Mesenchymal stem cell (in vitro differentiated cells and primary cell): ENCODE results near the gene SAMSN1.

Experiments
- DNase-seq: peaks from one replicate; pipeline ENCODE4 v3.0.0-alpha.2; 2013
- H2AFZ ChIP-seq: one replicate; pipeline ENCODE4 v1.6.1; 2013; ENCODE audit warnings: low read depth, mild to moderate bottlenecking, control low read depth, inconsistent platforms, low read length, moderate library complexity
- H2AK5ac ChIP-seq: 2 replicates; pipeline ENCODE4 v1.6.1; 2013; ENCODE audit warnings: low read length, moderate library complexity, mild to moderate bottlenecking, inconsistent platforms; ENCODE audit not compliant: severe bottlenecking
- H2BK120ac ChIP-seq: one replicate; pipeline ENCODE4 v1.6.1; 2013; ENCODE audit warnings: low read depth, mild to moderate bottlenecking, inconsistent platforms, low read length, moderate library complexity
- H2BK12ac ChIP-seq, 2 experiments: one replicate each; pipeline ENCODE4 v1.6.1; 2013; ENCODE audit warnings: inconsistent platforms in 2 of 2, low read length in 2 of 2, mild to moderate bottlenecking in 2 of 2, moderate library complexity in 2 of 2, control low read depth in 1 of 2
- H2BK15ac ChIP-seq: one replicate; pipeline ENCODE4 v1.6.1; 2013; ENCODE audit warnings: mild to moderate bottlenecking, low read depth, inconsistent platforms; ENCODE audit not compliant: poor library complexity, severe bottlenecking
- H2BK5ac ChIP-seq: 2 replicates; pipeline ENCODE4 v1.6.1; 2013; ENCODE audit warnings: low read depth, mild to moderate bottlenecking, low read length, control low read depth, inconsistent platforms; ENCODE audit not compliant: poor library complexity, severe bottlenecking
- H3K14ac ChIP-seq, 2 experiments: one replicate each; pipeline ENCODE4 v1.6.1; 2013; ENCODE audit warnings: inconsistent platforms in 2 of 2, low read length in 2 of 2, control low read depth in 1 of 2, mild to moderate bottlenecking in 1 of 2, moderate library complexity in 1 of 2
- H3K18ac ChIP-seq, 2 experiments: one replicate each; pipeline ENCODE4 v1.6.1; 2013; ENCODE audit warnings: inconsistent platforms in 2 of 2, low read length in 2 of 2, control low read depth in 1 of 2, low read depth in 1 of 2, mild to moderate bottlenecking in 1 of 2
- H3K23ac ChIP-seq, 2 experiments: one replicate each; pipeline ENCODE4 v1.6.1; 2013; ENCODE audit warnings: inconsistent platforms in 2 of 2, low read length in 2 of 2, mild to moderate bottlenecking in 2 of 2, moderate library complexity in 2 of 2, control low read depth in 1 of 2
- H3K27ac ChIP-seq: 2 replicates; pipeline ENCODE4 v1.5.1; 2013; ENCODE audit warnings: mild to moderate bottlenecking, moderate library complexity, low read length, control low read depth, inconsistent platforms; ENCODE audit not compliant: poor library complexity, severe bottlenecking
- H3K27me3 ChIP-seq, 2 experiments: 2 replicates each; pipeline versions ENCODE4 v1.6.1 to v1.7.0; 2013; ENCODE audit warnings: low read length in 2 of 2, mild to moderate bottlenecking in 2 of 2, moderate library complexity in 2 of 2, control low read depth in 1 of 2, inconsistent platforms in 1 of 2; ENCODE audit not compliant: control insufficient read depth in 1 of 2, insufficient read depth in 1 of 2
- H3K36me3 ChIP-seq, 2 experiments: 2 replicates each; pipeline versions ENCODE4 v1.6.1 to v1.7.0; 2013; ENCODE audit warnings: low read length in 2 of 2, control low read depth in 1 of 2, inconsistent platforms in 1 of 2, low read depth in 1 of 2, mild to moderate bottlenecking in 1 of 2; ENCODE audit not compliant: insufficient read depth in 2 of 2, control insufficient read depth in 1 of 2
- H3K4ac ChIP-seq, 2 experiments: one replicate each; pipeline ENCODE4 v1.6.1; 2013; ENCODE audit warnings: inconsistent platforms in 2 of 2, low read length in 2 of 2, mild to moderate bottlenecking in 2 of 2, moderate library complexity in 2 of 2, control low read depth in 1 of 2, low read depth in 1 of 2
- H3K4me1 ChIP-seq: 2 replicates; pipeline ENCODE4 v1.6.1; 2013; ENCODE audit warnings: low read depth, low read length, control low read depth; ENCODE audit not compliant: control insufficient read depth, insufficient read depth
- H3K4me2 ChIP-seq: 2 replicates; pipeline ENCODE4 v1.6.1; 2013; ENCODE audit warnings: low read length, mild to moderate bottlenecking, inconsistent platforms; ENCODE audit not compliant: poor library complexity, severe bottlenecking
- H3K4me3 ChIP-seq, 2 experiments: 2 replicates each; pipeline versions ENCODE4 v1.5.1 to v1.7.0; 2013; ENCODE audit warnings: low read length in 2 of 2, mild to moderate bottlenecking in 2 of 2, control low read depth in 1 of 2, low read depth in 1 of 2; ENCODE audit not compliant: insufficient read depth in 1 of 2
- H3K79me1 ChIP-seq: replicated peaks from 2 replicates; pipeline ENCODE4 v1.6.1; 2013; ENCODE audit warnings: mild to moderate bottlenecking, control low read depth, low read length, inconsistent platforms; ENCODE audit not compliant: poor library complexity, severe bottlenecking
- H3K9ac ChIP-seq: 2 replicates; pipeline ENCODE4 v1.7.0; 2013; ENCODE audit warnings: mild to moderate bottlenecking, low read length, moderate library complexity
- H3K9me3 ChIP-seq: 2 replicates; pipeline ENCODE4 v1.7.0; 2013; ENCODE audit warnings: mild to moderate bottlenecking, low read length; ENCODE audit not compliant: control insufficient read depth
- H4K8ac ChIP-seq: one replicate; pipeline ENCODE4 v1.6.1; 2013; ENCODE audit warnings: inconsistent platforms, mild to moderate bottlenecking, low read length, moderate library complexity
- H4K91ac ChIP-seq: one replicate; pipeline ENCODE4 v1.6.1; 2013; ENCODE audit warnings: mild to moderate bottlenecking, low read length, inconsistent platforms
- WGBS: methylation state at CpG from one replicate; pipeline ENCODE4 v1.1.7; 2013; ENCODE audit warnings: mixed read lengths; 5-methylcytosine and 5-hydroxymethylcytosine counted together

SAMSN1 gene

GRCh38 chr21:14582934-14583628, 37.0 kb upstream of the SAMSN1 start:
- Histone ChIP-seq H3K79me1 (no peaks in the 10 kb centered on the region), H3K14ac (no peak overlapping the region), H3K27me3 (no peaks in the 10 kb centered on the region), H3K9me3 (no peaks in the 10 kb centered on the region), H3K36me3 (no peaks in the 10 kb centered on the region), H3K9ac (no peak overlapping the region), H3K4me2 (no peak overlapping the region), H2BK15ac (no peak overlapping the region), H3K4ac (no peak overlapping the region), H2BK120ac (no peak overlapping the region), H2BK12ac (no peak overlapping the region), H4K8ac (no peak overlapping the region), H4K91ac (no peak overlapping the region), H2BK5ac (no peak overlapping the region), H3K4me3 (no peak overlapping the region), H2AK5ac (no peak overlapping the region), H3K27ac (no peak overlapping the region), H3K18ac (no peak overlapping the region), H3K23ac (no peak overlapping the region), H2AFZ (no peak overlapping the region), H3K4me1 (no peaks in the 10 kb centered on the region)
- DNase-seq = no peak
- 89% methylated on average over 4 of the region's 10 CpGs for WGBS

GRCh38 chr21:14581902-14582457, 35.9 kb upstream of the SAMSN1 start:
- Histone ChIP-seq H2AFZ (no peak overlapping the region), H3K27me3 (no peaks in the 10 kb centered on the region), H2AK5ac (no peak overlapping the region), H2BK120ac (no peak overlapping the region), H3K23ac (no peak overlapping the region), H2BK5ac (no peak overlapping the region), H3K79me1 (no peaks in the 10 kb centered on the region), H3K4ac (no peak overlapping the region), H3K4me3 (no peak overlapping the region), H2BK15ac (no peak overlapping the region), H3K4me1 (no peaks in the 10 kb centered on the region), H3K9ac (no peak overlapping the region), H3K4me2 (no peak overlapping the region), H2BK12ac (no peak overlapping the region), H4K91ac (no peak overlapping the region), H4K8ac (no peak overlapping the region), H3K27ac (no peak overlapping the region), H3K36me3 (no peaks in the 10 kb centered on the region), H3K18ac (no peak overlapping the region), H3K9me3 (no peaks in the 10 kb centered on the region), H3K14ac (no peak overlapping the region)
- WGBS = 61% methylated on average over 5 of the region's 6 CpGs
- peak; percentile 13 for DNase-seq

- no peak for DNase-seq
- H3K23ac ChIP-seq = no peak overlapping the region
- H3K14ac ChIP-seq = no peak overlapping the region
- no peak overlapping the region for H2BK5ac ChIP-seq
- no peak overlapping the region for H2BK15ac ChIP-seq
- H2BK12ac ChIP-seq = no peak overlapping the region
- H3K27ac ChIP-seq = no peak overlapping the region
- no peak overlapping the region for H4K91ac ChIP-seq
- no peak overlapping the region for H3K4me3 ChIP-seq
- no peaks in the 10 kb centered on the region for H3K36me3 ChIP-seq
- H3K18ac ChIP-seq = no peak overlapping the region
- no peaks in the 10 kb centered on the region for H3K9me3 ChIP-seq
- H2AK5ac ChIP-seq = no peak overlapping the region
- WGBS = no CpG with 5 or more reads among the region's 1 CpG
- H2BK120ac ChIP-seq = no peak overlapping the region
- no peak overlapping the region for H4K8ac ChIP-seq
- no peaks in the 10 kb centered on the region for H3K4me1 ChIP-seq
- no peaks in the 10 kb centered on the region for H3K79me1 ChIP-seq
- H3K27me3 ChIP-seq = no peaks in the 10 kb centered on the region
- H3K9ac ChIP-seq = no peak overlapping the region
- H3K4me2 ChIP-seq = no peak overlapping the region
- H2AFZ ChIP-seq = no peak overlapping the region
- no peak overlapping the region for H3K4ac ChIP-seq
These were observed 27.1 kb upstream of the SAMSN1 start for GRCh38 chr21:14573244-14573643.

- no peak overlapping the region for H3K4me2 ChIP-seq
- no peak overlapping the region for H3K27ac ChIP-seq
- no peak overlapping the region for H4K91ac ChIP-seq
- no peak for DNase-seq
- H2BK15ac ChIP-seq = no peak overlapping the region
- no peaks in the 10 kb centered on the region for H3K4me1 ChIP-seq
- no CpG with 5 or more reads among the region's 2 CpGs for WGBS
- no peak overlapping the region for H2AFZ ChIP-seq
- H4K8ac ChIP-seq = no peak overlapping the region
- H3K27me3 ChIP-seq = no peaks in the 10 kb centered on the region
- no peaks in the 10 kb centered on the region for H3K79me1 ChIP-seq
- no peak overlapping the region for H3K4ac ChIP-seq
- H3K23ac ChIP-seq = no peak overlapping the region
- H3K9ac ChIP-seq = no peak overlapping the region
- no peaks in the 10 kb centered on the region for H3K36me3 ChIP-seq
- no peak overlapping the region for H2BK5ac ChIP-seq
- no peaks in the 10 kb centered on the region for H3K9me3 ChIP-seq
- no peak overlapping the region for H2AK5ac ChIP-seq
- H2BK120ac ChIP-seq = no peak overlapping the region
- no peak overlapping the region for H2BK12ac ChIP-seq
- H3K18ac ChIP-seq = no peak overlapping the region
- H3K4me3 ChIP-seq = no peak overlapping the region
- no peak overlapping the region for H3K14ac ChIP-seq
These were observed 26.2 kb upstream of the SAMSN1 start for GRCh38 chr21:14572204-14572780.
